ENCODE measurements around the gene DGKZ. TPM values are rescaled to one million over a fixed set of nuclear protein-coding genes. Genes with fewer than 3 reads are reported as not detected.

Gene DGKZ
- total RNA-seq, 1 experiment from 2014 or later = 14.8 TPM

DNA sequence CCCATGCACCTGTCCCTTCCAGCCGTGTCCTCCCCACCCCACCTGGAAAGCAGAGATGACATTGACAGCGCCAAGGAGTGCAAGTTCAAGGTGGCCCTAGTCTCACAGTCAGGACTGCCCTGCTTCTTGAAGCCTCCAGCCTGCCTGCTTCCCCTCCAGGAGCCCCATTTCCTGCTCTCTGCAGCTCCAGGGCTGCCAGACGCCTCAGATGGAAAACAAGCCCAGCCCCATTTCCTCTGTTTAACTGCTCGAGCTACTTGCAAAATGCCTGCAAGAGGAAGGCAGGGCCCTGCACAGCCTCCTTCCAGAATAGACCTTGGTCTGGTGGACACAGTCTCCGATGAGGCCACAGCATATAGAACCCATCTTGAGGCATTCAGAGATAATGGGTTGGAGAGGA, 5.0 kb upstream of the DGKZ start:
- DNase-seq (ENCODE audit: extremely low read depth, low read depth) = no peak

DNA sequence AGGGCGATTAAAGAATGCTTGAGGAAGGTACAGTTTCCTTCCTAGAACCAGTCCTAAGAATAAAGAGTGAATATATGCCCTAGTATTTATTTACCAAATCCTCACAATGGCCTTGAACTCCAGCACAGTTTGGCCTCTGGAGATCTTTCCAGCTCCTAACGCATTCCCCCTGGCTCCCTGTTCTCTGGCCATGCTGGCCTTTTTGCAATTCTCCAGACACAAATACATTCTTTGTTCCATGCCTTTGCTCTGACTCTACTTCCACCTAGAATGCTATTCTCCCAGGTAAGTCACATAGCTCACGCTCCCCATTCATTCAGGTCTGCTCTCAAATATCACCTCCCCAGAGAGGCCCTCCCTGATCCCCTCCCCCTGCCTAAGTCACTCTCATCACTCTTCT, 3.7 kb upstream of the DGKZ start:
- DNase-seq (ENCODE audit: extremely low read depth, low read depth) = no peak

DNA sequence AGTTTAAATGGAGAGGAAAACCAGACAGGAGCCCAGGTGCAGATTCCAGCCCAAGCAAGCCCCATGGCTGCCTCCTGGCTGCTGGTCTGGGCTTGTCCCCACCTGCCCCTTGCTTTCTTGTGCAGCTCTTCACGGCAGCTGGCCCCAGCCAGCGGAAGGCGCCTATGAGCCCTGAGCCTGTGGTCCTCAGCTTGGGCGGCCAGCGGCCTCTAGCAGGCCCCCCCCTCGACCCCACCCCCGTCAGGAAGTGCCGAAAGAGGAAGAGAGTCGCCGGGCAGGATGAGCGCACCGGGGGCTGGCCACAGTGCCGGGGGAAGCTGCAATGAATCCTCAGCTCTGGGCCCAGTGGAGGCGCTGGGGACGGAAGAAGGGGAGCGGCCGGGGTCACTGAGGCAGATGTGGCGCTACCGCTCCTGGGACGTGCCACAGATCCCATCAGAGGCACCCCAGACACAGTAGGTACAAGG, 2.1 kb upstream of the DGKZ start:
- no peak for DNase-seq (ENCODE audit: extremely low read depth, low read depth)

DNA sequence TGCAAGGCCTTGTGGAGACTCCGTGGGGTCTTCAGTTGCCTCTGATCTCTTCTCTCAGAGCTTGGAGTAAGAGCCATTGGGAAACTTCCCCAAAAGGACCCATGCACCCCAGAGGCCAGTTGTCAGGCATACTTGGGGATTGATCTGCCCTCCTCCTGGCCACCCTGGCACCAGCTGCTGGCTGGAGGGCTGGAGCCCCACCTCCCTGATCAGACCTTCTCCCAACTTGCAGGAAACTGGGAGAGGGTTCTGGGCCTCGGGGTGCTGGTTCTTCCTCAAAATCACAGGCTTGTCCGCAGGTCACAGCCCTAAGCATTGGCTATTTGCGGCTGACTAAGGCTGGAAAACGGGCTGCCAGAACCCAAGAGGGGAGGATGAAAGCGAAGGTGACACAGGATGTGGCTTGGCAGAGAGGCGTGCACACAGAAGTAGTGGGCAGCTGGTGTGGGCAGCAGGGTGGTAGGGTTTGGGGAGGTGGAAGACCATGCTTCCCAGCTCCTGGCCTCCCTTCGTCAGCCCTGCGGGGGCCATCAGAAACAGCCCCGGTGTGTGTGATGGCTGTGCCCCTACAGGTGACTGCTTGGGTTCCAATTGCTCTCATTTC, 1.3 kb upstream of the DGKZ start:
- DNase-seq (ENCODE audit: extremely low read depth, low read depth) = no peak

DNA sequence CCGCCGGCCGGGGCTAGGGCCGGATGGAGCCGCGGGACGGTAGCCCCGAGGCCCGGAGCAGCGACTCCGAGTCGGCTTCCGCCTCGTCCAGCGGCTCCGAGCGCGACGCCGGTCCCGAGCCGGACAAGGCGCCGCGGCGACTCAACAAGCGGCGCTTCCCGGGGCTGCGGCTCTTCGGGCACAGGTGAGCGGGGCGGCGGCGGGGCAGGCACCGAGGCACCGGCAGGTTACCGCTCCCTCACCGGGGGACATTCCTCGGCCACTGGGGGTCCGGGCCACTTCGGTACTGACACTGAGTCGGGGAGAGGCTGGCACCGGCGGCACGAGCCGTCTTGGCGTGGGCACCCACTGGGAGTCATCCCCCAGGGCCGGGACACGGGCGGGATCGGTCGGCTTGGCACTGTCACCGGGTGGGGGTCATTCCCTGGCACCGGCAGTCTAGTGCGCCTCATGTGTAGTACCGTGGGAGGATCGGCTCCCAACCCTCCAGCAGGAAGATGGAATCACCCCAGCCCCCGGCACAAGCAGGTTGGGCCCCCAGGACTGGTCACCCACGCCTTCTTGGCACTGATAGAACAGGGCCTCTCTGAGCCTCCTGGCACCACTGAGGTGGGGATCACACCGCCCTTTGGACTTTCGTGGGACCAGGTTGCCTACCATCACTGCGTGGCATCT, 511 bp downstream of the DGKZ start:
- DNase-seq (ENCODE audit: extremely low read depth, low read depth) = no peak

DNA sequence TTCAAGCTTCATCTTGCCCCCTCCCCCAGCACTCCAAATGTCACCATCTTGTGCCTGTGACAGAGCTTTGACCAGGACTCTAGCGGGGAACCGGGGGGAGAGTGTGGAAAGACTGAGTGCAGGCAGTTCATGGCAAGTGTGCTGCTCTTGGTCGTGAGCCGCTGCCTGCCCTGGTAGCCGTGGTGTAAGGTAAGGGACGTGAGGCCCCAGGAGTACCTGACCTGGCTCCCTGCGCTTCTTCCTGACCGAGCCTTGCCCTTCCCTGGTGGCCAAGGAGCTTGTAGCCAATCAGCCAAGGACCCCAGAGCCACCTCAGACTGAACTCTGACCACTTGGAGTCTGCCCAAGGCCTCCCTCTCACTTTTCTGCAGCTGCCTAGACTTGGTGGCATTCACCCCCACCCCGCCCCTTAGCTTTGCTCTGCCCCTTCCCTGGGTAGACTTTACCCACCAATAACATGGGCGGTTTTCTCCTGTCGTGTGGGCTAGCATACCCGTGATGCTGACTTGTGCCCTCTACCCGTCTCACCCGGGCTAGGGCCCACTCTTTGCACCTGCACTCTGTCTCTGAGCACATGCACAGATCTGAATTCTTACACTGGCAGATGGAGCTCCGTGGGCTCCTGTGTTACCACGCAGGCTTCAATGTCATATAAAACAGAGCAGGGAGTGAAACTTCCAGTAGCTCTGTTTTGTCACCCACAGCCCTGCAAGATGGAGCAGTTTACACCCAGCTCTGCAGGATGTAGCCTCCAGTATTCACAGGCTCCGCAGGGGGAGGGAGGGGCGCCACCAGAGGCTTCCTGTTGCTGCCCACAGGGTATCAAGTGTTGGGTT, 1.5 kb downstream of the DGKZ start:
- DNase-seq (ENCODE audit: extremely low read depth, low read depth) = no peak

DNA sequence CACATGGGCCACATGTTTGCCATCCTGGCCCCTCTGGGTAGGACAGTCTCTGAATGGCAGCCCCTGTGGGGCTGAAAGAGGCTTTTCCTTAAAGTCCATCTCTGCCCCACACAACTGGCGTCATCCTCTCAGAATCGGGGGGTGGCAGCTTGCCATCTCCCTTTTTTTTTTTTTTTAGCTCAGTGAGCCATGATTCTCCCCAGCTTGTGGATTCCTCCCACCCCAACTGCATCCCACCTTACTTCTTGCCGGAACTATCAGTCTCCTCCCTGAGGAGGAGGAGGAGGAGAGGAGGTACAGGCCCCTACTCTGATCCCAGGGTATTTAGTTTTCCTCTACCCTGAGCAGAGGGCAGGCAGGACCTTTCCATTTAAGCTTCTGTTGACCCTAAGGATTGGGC, 3.4 kb downstream of the DGKZ start:
- no peak for DNase-seq (ENCODE audit: extremely low read depth, low read depth)

DNA sequence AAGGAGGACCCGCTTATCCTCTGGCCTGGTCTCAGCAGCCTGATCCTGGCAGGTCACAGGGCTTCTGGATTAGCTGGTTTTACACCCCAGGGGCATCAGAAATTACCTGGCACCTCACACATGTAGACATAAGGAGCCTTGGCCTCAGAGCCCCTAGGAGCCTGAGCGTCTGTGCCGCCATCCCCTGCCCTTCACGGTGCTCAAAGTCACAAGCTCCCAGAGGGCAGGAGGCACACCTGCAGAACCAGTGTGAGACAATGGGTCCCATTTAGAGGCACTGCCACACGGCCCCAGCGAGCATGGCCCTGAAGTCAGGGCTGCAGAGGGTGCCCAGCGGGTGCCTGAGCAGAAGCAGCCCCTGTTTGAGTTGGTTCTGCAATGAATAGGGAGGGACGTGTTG, 3.9 kb downstream of the DGKZ start:
- DNase-seq (ENCODE audit: extremely low read depth, low read depth) = no peak

DNA sequence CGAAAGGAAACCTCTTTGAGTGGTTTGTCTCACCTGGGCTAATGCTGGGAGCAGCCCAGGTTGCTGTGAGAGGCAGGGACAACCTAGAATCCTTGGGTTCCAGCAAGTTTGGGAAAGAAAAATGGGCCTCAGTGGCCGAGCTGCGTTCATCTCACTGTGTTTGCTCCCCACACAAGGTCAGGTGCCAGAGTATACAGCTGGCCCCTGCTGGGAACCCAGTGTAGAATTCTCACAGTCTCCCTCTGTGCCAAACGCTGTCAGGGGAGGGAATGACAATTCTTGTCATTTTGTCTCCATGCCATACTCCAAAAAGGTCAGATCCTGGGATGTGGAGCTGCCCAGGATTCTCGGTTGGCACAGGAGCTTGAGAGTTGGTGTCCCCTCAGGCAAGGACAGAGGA, 4.3 kb downstream of the DGKZ start:
- DNase-seq (ENCODE audit: extremely low read depth, low read depth) = no peak

DNA sequence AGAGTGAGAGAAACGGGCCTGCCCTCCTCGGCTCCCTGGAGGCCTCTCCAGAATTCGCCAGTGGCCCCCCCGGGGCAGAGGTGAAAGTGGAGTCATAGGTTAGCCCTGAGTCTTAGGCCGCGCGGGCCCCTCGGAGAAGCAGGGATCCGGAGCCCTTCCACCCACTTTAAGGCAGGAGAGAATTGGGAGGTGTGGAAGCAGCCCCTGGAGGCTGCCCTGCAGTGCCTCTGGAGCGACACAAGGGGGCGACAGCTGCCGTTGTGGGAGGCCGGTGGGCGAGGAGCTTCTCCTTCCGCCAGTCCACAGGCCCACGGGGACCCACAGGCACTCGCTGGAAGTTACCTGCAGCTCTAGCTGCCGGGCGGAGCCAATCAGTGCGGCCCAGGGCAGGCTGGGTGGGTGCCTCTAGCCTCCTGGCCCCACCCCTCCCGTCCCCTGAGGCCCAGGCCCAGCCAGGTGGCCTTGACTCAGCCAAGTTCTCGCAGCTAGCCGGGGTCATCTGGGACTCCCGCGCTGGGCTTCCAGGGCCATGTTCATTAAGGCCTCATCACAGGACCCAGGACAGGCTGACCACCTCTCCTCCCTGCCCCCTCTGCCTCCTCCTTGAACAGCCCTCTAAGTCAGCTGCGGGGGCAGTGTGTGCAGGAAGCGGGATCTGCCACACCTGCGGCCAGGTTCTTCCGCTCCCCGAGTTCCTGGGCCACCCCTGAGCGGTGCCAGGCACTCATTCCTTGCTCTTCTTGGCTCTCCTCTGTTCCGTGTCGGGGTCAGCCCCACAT, 5.0 kb downstream of the DGKZ start:
- DNase-seq (ENCODE audit: extremely low read depth, low read depth) = no peak

DNA sequence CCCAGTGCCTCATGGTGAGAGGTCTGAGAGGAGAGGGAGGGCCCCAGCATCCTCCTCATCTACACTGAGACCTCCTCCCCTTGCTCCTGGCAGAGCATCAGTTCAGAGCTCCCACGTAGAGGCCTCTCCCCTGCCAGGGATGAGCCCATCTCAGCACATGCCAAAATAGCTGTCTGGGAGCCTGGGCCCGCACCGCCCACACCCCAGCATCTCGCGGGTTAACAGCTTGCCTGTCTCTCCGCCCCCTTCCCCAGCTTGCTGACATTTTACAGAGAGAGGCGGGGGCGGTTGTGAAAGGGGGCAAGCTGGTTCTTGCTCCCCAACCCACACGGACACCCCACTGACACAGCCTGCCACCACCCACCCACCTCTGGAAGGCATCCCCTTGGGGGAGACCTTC, 6.4 kb downstream of the DGKZ start:
- DNase-seq (ENCODE audit: extremely low read depth, low read depth) = no peak

DNA sequence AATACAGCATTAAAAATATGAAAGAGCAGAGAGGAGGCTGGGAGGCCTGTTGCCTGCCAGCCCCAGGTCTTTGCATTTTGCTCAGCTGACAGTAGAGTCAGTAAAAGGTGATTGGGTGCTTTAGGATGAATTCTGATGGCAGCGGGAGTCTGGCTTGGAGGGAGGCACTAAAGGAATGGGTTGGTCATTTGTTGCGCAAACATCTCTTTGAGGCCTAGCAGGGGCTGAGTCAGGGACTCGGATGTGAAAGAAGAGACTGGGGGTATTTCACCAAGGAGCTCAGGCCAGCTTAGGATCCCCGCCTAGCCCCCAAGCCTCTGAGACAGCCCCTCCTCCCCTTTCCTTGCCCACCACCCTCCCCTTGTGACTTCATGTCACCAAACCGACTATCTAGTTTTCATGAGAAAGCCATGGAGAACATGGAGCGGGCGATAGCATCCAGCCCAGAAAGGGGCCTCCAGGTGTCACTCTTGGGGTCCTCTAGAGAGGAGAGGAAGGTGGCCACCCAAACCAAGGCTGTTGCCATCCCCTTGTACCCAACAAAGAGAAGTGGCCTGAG, 9.7 kb downstream of the DGKZ start:
- no peak for DNase-seq (ENCODE audit: extremely low read depth, low read depth)

DNA sequence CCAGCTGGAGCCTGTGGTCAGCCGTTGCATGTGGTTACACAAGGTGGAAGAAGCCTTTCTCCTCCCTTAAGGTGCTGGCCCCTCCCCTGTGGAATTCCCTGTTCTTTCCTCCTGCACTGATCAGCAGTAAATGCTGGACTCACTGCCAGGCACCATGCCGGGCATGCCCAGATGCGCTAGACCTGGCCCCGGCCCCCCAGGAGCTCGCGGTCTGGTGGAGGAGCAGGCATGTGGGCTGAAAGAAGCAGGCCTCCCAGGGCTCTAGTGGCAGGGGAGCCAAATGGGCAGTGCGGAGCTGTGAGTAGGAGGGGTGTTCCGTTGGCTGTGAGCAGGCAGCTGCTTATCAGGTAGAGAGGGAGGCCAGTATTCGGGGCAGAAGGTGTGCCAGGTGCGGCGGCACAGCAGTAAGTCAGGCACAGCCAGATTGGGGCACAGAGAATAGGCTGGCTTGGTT, 10.2 kb downstream of the DGKZ start:
- no peak for DNase-seq (ENCODE audit: extremely low read depth, low read depth)

DNA sequence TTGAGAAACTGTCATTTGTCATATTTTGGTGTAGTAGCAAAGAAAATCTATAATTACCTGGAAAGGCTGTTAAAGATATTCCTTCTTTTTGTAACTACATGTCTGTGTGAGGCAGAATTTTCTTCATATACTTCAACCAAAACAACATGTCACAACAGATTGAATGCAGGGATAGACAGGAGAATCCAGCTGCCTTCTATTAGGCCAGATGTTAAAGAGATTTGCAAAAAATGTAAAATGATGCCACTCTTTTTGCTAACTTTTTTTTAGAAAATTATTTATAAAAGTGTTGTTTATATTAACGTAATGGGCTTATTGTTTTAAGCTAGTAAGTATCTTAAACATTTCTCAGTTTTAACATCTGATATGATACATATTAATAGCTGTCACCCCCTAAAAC, 12.7 kb downstream of the DGKZ start:
- DNase-seq (ENCODE audit: extremely low read depth, low read depth) = no peak

DNA sequence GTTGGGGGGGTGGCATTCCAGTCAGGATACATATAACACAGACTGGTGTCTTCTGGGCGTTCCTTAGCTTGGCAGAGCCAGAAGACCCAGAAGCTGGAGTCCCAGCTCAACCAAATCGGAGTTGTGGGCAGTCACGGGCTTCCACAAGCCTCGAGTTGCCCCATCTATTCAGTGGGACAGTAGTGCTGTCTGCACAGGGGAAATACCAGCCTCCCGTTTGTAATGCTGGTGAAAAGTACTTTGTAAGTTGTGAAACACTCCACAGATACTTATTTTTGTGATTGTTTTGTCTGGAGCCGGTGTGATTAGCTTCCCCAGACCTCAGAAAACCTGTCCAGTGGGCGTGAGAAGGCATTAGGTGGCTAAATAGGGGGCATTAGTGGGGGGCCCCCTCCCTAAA, 13.6 kb downstream of the DGKZ start:
- no peak for DNase-seq (ENCODE audit: extremely low read depth, low read depth)

DNA sequence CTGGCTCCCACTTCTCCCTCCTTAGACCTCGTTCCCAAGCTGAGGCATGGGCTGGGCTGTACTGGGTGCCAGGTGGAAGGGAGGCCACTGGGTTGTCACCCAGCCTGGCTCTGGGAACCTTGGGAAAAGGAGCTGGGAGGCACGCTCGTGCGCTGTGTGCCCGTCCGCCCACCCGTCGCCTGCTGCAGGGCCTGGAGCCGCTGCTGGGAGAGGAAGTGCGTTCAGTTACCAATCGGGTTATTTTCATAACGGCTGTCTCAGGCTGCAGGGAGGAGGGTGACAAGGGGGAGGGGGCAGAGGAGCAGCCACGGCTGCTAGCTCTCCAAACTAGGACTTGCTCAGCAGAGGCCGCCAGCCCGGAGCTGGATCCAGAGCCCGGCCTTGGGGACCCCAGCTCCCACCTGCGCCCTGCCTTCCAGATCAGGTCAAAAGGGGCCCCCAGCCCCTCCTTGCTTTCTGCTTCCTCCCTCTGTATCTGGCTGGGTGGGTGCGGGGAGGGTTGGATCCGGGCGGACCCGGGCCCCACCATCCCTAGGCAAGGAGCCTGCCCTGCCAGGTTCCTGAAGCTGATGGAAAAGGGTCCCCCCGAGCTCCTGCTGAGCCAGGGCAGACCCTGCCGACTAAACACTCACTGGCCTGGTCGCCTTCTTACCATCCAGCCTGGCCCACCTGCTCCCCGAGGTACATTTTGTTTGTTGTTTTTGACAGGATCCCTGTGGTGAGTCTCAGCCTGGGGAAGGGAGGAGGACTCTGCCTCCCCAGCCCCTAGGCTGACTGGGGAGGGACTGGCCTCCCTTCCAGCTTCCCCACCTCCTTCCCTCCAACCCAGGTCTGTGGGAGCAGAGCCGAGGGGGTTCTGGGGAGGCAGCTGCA, 14.3 kb downstream of the DGKZ start:
- DNase-seq (ENCODE audit: extremely low read depth, low read depth) = no peak

DNA sequence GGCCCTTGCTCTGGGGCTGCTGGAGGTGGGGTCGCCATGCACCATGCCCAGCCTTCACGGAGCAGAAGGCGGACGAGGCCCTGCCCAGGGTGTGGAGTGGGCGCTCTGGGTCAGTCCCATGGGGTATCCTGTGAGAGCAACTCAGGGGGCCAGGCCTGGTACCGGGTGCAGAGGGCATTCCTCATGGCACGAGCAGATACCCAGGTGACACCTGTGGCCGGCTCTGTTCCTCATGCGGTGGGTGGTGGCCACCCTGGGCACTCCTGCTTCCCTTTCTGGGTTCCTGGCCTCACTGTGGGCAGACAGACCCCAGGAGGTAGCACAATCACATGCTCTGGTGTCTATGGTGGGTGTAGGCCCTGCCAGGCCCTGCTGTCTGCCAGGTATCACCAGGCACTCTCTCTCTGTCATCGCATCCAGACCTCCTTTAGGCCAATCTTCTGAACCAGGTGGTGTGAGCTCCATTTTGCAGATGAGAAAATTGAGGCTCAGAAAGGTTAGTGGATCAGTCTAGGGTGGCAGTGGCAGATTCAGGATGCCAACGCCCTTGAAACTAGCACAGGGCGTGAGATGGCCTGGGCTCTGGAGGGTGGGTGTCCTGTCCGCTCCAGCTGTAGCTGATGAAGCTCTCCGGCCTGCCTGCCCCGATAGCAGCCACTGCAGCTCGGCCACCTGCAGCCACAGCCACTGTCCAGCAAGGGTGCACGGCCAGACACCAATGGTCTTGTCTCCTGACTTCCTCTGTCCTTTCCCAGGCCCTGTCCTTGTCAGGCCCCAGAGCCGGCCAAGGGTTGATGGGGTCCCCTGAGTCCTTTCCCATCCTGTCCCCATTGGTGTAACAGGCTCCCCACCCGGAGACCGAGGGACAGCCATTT, 15.1 kb downstream of the DGKZ start:
- DNase-seq (ENCODE audit: extremely low read depth, low read depth) = no peak

DNA sequence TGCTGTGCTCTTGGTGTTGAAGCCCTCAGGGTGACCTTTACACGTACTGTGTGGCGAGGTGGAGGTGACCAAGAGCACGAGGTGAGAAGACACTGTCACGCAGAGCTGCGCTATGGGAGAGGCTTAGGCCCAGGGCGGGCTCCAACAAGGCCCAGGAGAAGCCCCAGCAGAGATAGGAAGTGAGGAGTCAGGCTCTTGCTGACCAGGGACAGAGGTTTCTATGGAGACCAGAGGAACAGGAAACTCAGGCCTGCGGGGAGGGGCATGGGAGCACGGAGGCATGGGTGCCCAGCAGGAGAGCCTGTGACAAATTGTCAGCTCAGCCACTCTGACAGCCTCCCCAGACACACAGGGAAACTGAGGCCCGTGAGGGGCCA, 15.8 kb downstream of the DGKZ start:
- DNase-seq (ENCODE audit: extremely low read depth, low read depth) = no peak
